ENCODE results near the gene ILKAP. TPM values are rescaled to one million over a fixed set of nuclear protein-coding genes. Genes with fewer than 3 reads are reported as not detected.

The ILKAP gene
- polyA plus RNA-seq, 3 donors = 23.2 to 44.2 (median 29.3) TPM

DNA sequence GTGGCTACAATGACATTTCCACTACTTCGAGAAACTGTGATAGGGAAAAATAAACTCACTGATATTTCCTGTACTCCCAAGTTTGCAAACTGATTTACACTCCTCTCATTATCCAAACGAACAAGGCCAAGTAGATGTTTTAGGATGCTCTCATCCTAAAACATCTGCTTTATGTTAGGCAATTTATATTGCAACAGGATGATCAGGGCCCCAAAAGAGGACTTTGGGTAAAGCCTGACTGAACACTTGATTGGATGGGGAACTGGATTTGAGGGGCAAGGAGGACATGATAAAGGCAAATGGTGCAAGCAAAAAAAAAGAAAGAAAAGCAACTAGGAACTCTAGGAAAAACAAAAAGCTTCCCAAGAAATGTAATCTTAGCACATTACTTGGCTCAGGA, 38.5 kb upstream of the ILKAP start:
- WGBS (ENCODE audit: insufficient coverage) = no CpG with 5 or more reads among the region's 2 CpGs
- peak overlapping the region in 1 of 7 donors; percentile 1 for H3K27ac Mint-ChIP-seq

DNA sequence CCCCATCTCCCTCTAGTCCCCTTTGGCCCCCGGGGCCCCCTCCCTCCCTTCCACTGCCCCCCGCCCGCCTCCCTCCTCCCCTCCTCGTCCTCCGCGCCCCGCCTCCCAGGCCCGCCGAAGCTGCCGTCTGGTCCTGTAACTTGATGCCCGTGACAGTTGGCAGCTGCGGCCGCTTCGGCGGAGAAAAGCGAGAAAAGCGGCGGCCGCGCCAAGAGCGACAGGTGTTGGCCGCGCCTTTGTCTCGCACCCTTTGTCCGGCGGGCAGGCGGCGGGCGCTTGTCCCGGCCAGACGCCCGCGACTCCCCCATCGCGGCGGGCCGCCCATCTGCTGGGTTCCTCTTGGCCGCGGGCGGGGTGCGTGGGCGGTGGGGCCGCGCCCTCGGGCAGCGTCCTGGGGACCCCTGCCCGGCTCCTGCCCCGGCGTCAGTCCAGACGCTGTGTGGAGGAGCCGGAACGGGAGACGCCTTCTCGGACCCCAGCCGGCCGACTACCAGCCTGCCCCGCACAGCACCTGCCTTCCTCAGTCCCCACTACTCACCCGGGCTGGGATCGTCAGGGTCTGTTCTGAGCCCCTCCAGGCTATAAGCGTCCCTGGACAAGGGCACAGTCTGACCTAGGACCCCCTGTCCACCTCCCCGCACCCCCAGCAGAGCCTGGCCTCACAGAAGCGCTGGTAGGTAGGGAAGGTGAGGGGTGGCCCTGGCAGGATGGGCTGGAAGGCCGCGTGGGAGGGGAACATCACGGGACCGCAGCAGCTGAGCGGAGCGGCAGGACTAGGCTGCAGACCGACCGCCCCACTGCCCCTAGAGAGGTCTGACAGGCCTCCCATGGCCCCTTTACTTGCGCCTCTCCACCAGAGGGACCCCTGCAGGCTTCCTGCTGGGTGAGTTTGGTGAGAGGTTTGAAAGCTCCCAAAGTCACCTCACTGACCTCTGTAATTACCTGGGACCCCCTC, 37.5 kb upstream of the ILKAP start:
- Histone ChIP-seq H3K79me2 (ENCODE audit: insufficient read depth, low read length) (no peaks in the 10 kb centered on the region), H3K4me2 (replicated peaks; ENCODE audit: extremely low read depth, low read length, poor library complexity, severe bottlenecking) (peak overlapping the region; percentile 84), H3K9me3 (replicated peaks in 1 of 2; ENCODE audit: control insufficient read depth in 1 of 2, insufficient read depth in 1 of 2, low read length in 2 of 2) (peaks cover 8 to 12% of the 10 kb centered on the region in 2 donors), H3K9ac (ENCODE audit: insufficient read depth, low read length, poor library complexity, severe bottlenecking) (no peak overlapping the region), H3K27me3 (ENCODE audit: control insufficient read depth in 2 of 2, insufficient read depth in 2 of 2, low read length in 2 of 2) (peaks cover 30 to 59% of the 10 kb centered on the region in 2 donors), H3K4me3 (replicated peaks in 1 of 3; ENCODE audit: low read depth in 2 of 3, low read length in 3 of 3) (peak overlapping the region in 1 of 3 experiments; percentile 74), H3K4me1 (ENCODE audit: control insufficient read depth in 1 of 2, insufficient read depth in 2 of 2, low read length in 2 of 2) (peaks cover 11 to 26% of the 10 kb centered on the region in 2 donors), H3K27ac (ENCODE audit: low read depth in 1 of 2, low read length in 2 of 2) (no peak overlapping the region), H3K36me3 (replicated peaks in 1 of 2; ENCODE audit: control insufficient read depth in 1 of 2, insufficient read depth in 2 of 2, low read length in 2 of 2) (peaks cover 15 to 17% of the 10 kb centered on the region in 2 donors), H2AFZ (ENCODE audit: insufficient read depth, low read depth, low read length, poor library complexity, severe bottlenecking) (peak overlapping the region; percentile 53), H4K20me1 (ENCODE audit: insufficient read depth, low read length) (no peaks in the 10 kb centered on the region)
- TF ChIP-seq, protein P1, sequence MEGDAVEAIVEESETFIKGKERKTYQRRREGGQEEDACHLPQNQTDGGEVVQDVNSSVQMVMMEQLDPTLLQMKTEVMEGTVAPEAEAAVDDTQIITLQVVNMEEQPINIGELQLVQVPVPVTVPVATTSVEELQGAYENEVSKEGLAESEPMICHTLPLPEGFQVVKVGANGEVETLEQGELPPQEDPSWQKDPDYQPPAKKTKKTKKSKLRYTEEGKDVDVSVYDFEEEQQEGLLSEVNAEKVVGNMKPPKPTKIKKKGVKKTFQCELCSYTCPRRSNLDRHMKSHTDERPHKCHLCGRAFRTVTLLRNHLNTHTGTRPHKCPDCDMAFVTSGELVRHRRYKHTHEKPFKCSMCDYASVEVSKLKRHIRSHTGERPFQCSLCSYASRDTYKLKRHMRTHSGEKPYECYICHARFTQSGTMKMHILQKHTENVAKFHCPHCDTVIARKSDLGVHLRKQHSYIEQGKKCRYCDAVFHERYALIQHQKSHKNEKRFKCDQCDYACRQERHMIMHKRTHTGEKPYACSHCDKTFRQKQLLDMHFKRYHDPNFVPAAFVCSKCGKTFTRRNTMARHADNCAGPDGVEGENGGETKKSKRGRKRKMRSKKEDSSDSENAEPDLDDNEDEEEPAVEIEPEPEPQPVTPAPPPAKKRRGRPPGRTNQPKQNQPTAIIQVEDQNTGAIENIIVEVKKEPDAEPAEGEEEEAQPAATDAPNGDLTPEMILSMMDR (IDR thresholded peaks at IDR 0.05) = no peak
- WGBS (ENCODE audit: insufficient coverage) = 2% methylated on average over 49 of the region's 71 CpGs
- H3K4me1 Mint-ChIP-seq = peaks cover 11% of the 10 kb centered on the region
- no peak for DNase-seq
- H3K27me3 Mint-ChIP-seq (ENCODE audit: low read depth in 3 of 3) = peaks cover 48 to 63% (median 52%) of the 10 kb centered on the region in 3 donors
- peak overlapping the region in 1 of 2 donors; percentile 47 for H3K4me3 Mint-ChIP-seq
- H3K27ac Mint-ChIP-seq = no peak overlapping the region
- intact Hi-C loops (cut with micrococcal nuclease) = loop anchor here (5.0 kb wide), 2 partner anchors 39 to 179 kb away; partner anchors contain the start of genes ILKAP (in 1 of the 2) and SCLY (in 1 of the 2)
- H3K36me3 Mint-ChIP-seq = peaks cover 19 to 27% of the 10 kb centered on the region in 2 donors
- H3K9me3 Mint-ChIP-seq = peaks cover 0 to 17% (median 9%) of the 10 kb centered on the region in 7 donors

More for the DNA sequence above, 38.5 kb upstream of the ILKAP start:
- Mint-ChIP-seq H3K27me3 (ENCODE audit: low read depth in 3 of 3) (peaks cover 38 to 54% (median 42%) of the 10 kb centered on the region in 3 donors), H3K4me3 (peak overlapping the region in 1 of 2 donors; percentile 47), H3K4me1 (peaks cover 13% of the 10 kb centered on the region), H3K36me3 (peaks cover 23 to 31% of the 10 kb centered on the region in 2 donors), H3K9me3 (peaks cover 0 to 17% (median 9%) of the 10 kb centered on the region in 7 donors)
- Histone ChIP-seq H3K9me3 (replicated peaks in 1 of 2; ENCODE audit: control insufficient read depth in 1 of 2, insufficient read depth in 1 of 2, low read length in 2 of 2) (peaks cover 8 to 12% of the 10 kb centered on the region in 2 donors), H3K4me1 (ENCODE audit: control insufficient read depth in 1 of 2, insufficient read depth in 2 of 2, low read length in 2 of 2) (peaks cover 11 to 26% of the 10 kb centered on the region in 2 donors), H3K79me2 (ENCODE audit: insufficient read depth, low read length) (no peaks in the 10 kb centered on the region), H3K27me3 (ENCODE audit: control insufficient read depth in 2 of 2, insufficient read depth in 2 of 2, low read length in 2 of 2) (peaks cover 30 to 50% of the 10 kb centered on the region in 2 donors), H3K9ac (ENCODE audit: insufficient read depth, low read length, poor library complexity, severe bottlenecking) (no peak overlapping the region), H3K4me2 (replicated peaks; ENCODE audit: extremely low read depth, low read length, poor library complexity, severe bottlenecking) (no peak overlapping the region), H4K20me1 (ENCODE audit: insufficient read depth, low read length) (no peaks in the 10 kb centered on the region), H3K27ac (ENCODE audit: low read depth in 1 of 2, low read length in 2 of 2) (no peak overlapping the region), H3K4me3 (replicated peaks in 1 of 3; ENCODE audit: low read depth in 2 of 3, low read length in 3 of 3) (no peak overlapping the region), H3K36me3 (replicated peaks in 1 of 2; ENCODE audit: control insufficient read depth in 1 of 2, insufficient read depth in 2 of 2, low read length in 2 of 2) (peaks cover 17 to 23% of the 10 kb centered on the region in 2 donors), H2AFZ (ENCODE audit: insufficient read depth, low read depth, low read length, poor library complexity, severe bottlenecking) (no peak overlapping the region)
- TF ChIP-seq, protein P1 (IDR thresholded peaks at IDR 0.05) = no peak
- intact Hi-C loops (cut with micrococcal nuclease) = loop anchor here (5.0 kb wide), 2 partner anchors 40 to 180 kb away; partner anchors contain the start of genes ILKAP (in 1 of the 2) and SCLY (in 1 of the 2)
- DNase-seq = no peak

Measured in CD14-positive monocyte (primary cell).